Measurements from ENCODE around the gene DRAXIN. TPM values are rescaled to one million over a fixed set of nuclear protein-coding genes. Genes with fewer than 3 reads are reported as not detected.

The DRAXIN gene
- total and polyA plus RNA-seq, 2 donors (not counting 3 experiments of a cell fraction or from before 2014, with no cell fraction given), result 0.44 to 3.2 TPM

DNA sequence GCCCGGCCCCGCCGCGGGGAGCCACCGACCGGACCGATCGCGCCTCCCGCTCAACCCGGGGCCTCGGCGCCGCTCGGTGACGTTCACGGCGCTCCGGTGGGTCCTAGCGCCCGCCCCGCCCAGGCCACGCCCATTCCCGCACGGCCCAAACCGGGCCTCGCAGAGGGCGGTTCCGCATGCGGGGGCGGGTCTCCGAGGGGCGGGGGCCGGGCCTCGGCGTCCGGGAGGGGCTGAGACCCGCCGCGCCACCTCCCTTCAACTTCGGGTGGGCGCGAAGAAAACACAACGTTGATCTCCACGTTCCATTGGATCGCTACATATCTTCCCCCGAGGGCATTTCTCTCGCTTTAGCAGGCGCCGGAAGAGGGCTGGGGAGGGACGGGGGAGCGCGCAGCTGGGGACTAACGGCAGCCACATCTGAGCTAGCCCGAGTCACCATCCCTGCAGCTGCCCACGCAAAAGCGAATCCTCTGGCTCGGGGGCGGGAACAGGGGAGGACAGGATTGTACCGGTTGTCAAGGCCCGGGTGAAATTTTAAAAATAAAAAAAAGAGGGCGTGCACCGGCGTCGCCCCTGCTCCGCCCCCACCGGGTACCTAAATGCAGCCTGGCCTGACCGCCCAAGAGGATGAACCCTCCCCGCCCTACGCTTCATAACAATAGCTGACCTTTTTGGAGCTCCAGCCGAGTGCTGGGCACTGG is 10.3 kb upstream of the DRAXIN start, which contains the start of gene MAD2L2:
TSS of gene MAD2L2 (minus strand) at position 78 of the 701 bp plus-strand sequence. CDS start 547 bp downstream, outside the sequence.
- Histone ChIP-seq H3K4me1 (ENCODE audit: control insufficient read depth, extremely low read depth, insufficient read depth, low read length) (peaks cover 7% of the 10 kb centered on the region), H3K9me3 (replicated peaks; ENCODE audit: control insufficient read depth, insufficient read depth, low read length) (no peaks in the 10 kb centered on the region), H3K9ac (replicated peaks; ENCODE audit: extremely low read depth, insufficient read depth, low read length) (peak within 1 kb of the TSS; percentile 62), H3K36me3 (ENCODE audit: control insufficient read depth in 2 of 2, extremely low read depth in 1 of 2, insufficient read depth in 2 of 2, low read length in 2 of 2) (peaks cover 0 to 3% of the 10 kb centered on the region in 2 experiments), H3K79me2 (ENCODE audit: control insufficient read depth, insufficient read depth, low read length) (no peaks in the 10 kb centered on the region), H3K27me3 (ENCODE audit: control insufficient read depth in 2 of 2, insufficient read depth in 2 of 2, low read length in 2 of 2) (peaks cover 11 to 12% of the 10 kb centered on the region in 2 experiments), H2AFZ (ENCODE audit: low read depth, low read length) (peak within 1 kb of the TSS; percentile 92), H3K27ac (ENCODE audit: insufficient read depth, low read depth, low read length) (peak within 1 kb of the TSS; percentile 49), H3K9me1 (replicated peaks; ENCODE audit: control insufficient read depth, extremely low read depth, insufficient read depth, low read length) (no peaks in the 10 kb centered on the region), H3K4me2 (ENCODE audit: insufficient read depth, low read length) (peak within 1 kb of the TSS; percentile 72), H3K4me3 (replicated peaks in 1 of 3; ENCODE audit: insufficient read depth in 1 of 3, low read depth in 1 of 3, low read length in 3 of 3) (peak within 1 kb of the TSS; percentile 52 to 97 (median 61)), H4K20me1 (replicated peaks; ENCODE audit: control insufficient read depth, extremely low read depth, insufficient read depth, low read length) (no peaks in the 10 kb centered on the region)
- ChIA-PET CTCF (interaction anchor here (1.2 to 2.7 kb wide), 5 partner anchors 10 to 38 kb away, joined by 3 to 27 read pairs (median 5); partner anchors contain the start of genes DRAXIN and FBXO6), POLR2A (interaction anchor here (1.3 kb wide), 1 partner anchor 229 kb away, joined by 3 read pairs; no protein-coding TSS in a partner anchor)
- intact Hi-C loops (cut with micrococcal nuclease), result loop anchor here (1.0 to 5.0 kb wide), 5 partner anchors 12 to 301 kb away; partner anchors contain the start of genes FBXO2, FBXO44, FBXO6 and MFN2
- TF ChIP-seq EZH2 (IDR thresholded peaks at IDR 0.05; ENCODE audit: borderline replicate concordance, low read depth, low read length, severe bottlenecking), result peak; percentile 39
- peak; percentile 68 for TF ChIP-seq POLR2A (IDR thresholded peaks at IDR 0.05; ENCODE audit: low read depth, low read length)
- TF ChIP-seq, protein P1, sequence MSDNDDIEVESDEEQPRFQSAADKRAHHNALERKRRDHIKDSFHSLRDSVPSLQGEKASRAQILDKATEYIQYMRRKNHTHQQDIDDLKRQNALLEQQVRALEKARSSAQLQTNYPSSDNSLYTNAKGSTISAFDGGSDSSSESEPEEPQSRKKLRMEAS (IDR thresholded peaks at IDR 0.05; ENCODE audit: insufficient read depth, insufficient read length), result no peak
- TF ChIP-seq, protein P2, sequence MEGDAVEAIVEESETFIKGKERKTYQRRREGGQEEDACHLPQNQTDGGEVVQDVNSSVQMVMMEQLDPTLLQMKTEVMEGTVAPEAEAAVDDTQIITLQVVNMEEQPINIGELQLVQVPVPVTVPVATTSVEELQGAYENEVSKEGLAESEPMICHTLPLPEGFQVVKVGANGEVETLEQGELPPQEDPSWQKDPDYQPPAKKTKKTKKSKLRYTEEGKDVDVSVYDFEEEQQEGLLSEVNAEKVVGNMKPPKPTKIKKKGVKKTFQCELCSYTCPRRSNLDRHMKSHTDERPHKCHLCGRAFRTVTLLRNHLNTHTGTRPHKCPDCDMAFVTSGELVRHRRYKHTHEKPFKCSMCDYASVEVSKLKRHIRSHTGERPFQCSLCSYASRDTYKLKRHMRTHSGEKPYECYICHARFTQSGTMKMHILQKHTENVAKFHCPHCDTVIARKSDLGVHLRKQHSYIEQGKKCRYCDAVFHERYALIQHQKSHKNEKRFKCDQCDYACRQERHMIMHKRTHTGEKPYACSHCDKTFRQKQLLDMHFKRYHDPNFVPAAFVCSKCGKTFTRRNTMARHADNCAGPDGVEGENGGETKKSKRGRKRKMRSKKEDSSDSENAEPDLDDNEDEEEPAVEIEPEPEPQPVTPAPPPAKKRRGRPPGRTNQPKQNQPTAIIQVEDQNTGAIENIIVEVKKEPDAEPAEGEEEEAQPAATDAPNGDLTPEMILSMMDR (IDR thresholded peaks at IDR 0.05; ENCODE audit: extremely low read depth in 1 of 2, insufficient read depth in 1 of 2, low read depth in 1 of 2, low read length in 2 of 2), result no peak
- peak; percentile 70 for TF ChIP-seq POLR2AphosphoS5 (IDR thresholded peaks at IDR 0.05; ENCODE audit: insufficient read depth, low read depth, low read length)
- peak; percentile 80 for DNase-seq (ENCODE audit: low read depth, low spot score)
- BruUV-seq (replicated peaks), result no TSS peak
- FAIRE-seq, result peak; percentile 87
- dilution Hi-C loops (cut with MboI; ENCODE audit: extremely low pct_ligation_motif_present, low sequenced_read_pairs), result no loop called here
